ENCODE measurements around the gene TOMM20.
"Not testable (repeated sequence)": the region's sequence is repeated elsewhere in the genome, so short reads cannot be mapped to it uniquely, and the experiment has no call there.

TOMM20 gene

DNA sequence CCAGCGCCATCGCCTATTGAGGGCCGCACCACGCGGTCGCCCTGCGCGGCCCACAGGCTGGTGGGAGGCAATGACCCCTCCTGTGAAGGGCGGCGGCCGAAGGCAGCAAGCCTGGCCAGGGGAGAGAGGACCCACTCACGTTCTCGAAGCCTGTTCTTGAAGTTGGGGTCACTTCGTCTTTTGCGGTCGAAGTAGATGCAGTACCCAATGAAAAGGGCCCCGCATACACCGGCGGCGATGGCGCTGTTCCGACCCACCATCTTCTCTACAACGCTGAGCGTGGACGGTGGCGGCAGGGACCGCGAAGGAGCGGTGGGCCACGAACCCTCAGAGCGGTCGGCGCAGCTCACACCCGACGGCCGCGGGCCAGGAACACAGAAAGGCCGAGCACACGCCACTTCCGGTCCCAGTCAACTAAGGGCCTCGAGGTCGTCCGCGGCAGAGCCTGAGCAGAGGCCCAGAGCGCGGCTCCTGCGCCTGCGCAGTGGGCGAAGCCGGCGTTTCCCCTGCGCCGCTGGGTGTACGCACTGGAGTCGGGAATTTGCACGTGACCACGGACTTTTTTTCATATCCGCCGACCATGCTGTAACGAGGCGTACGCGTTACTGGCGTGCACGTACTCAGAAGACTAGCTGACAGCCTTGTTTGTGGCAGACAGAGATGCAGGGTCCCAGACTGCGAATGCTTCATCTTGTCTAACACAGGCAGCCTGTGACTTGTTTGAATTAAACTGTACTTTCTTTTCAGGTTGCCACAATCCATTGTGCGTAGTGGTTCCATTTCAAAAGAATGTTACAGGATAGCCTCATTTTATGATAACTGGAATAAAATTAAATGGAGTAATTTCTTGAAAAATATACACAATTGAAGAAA, at the start of gene TOMM20:
TOMM20 (minus strand) TSS at position 382 of the 873 bp plus-strand sequence; CDS start at position 260, 122 bp downstream.
- peak; percentile 97 for DNase-seq (ENCODE audit: low spot score)

DNA sequence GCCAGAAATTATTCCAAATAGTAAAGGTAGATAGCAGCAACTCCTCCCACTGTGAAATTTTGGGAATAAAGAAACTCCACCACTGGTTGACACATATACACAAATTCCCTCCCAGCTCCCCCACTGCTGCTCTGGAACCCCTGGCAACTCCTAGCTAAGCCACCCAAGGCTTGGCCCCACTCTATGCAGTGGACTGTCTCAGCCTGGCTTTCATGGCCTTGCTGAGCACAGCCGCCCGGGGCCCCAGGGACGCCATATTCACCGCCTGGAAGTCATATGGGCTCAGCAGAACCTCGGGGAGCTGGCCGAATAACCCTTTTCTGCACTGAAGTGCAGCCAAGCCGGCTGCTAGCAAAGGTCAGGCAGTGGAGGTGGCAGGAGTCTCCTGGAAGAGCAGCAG, 47.8 kb upstream of the TOMM20 start:
- no peak for DNase-seq (ENCODE audit: low spot score)

DNA sequence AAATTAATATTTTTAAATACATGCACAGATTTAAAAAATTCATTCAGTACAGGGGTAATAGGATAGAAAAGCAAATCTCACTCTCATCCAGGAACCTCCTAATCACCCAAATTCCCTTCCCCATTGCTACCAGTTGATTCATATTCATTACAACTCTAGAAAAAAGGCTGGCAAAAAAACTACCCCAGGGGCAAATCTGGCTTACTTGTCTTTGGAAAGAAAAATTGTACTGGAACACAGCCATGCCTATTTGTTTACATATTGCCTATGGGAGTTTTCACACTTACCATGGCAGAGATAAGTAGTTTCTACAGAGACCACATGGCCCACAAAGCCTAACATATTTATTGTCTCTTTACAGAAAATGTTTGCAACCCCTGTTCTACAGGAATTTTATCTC, 41.3 kb upstream of the TOMM20 start:
- no peak for DNase-seq (ENCODE audit: low spot score)

DNA sequence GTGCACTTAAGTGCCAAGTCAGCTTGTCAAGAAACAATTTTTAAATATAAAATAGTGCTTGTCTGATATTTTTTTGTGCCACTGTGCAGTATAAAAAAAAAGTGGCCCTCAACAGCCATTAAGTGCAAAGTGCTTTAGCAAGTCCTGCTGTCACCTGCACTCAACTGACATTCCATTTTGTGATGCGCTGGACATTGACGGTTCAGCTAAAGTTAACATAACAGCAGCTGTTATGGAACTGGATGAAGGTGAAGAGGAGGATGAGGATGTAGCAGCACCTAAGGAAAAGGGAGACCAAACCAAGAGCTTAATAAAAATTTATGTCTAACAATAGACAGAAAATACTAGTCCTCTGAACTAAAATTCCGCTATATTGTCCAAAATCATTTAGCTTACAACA, 39.7 kb upstream of the TOMM20 start:
- DNase-seq (ENCODE audit: low spot score), result no peak

DNA sequence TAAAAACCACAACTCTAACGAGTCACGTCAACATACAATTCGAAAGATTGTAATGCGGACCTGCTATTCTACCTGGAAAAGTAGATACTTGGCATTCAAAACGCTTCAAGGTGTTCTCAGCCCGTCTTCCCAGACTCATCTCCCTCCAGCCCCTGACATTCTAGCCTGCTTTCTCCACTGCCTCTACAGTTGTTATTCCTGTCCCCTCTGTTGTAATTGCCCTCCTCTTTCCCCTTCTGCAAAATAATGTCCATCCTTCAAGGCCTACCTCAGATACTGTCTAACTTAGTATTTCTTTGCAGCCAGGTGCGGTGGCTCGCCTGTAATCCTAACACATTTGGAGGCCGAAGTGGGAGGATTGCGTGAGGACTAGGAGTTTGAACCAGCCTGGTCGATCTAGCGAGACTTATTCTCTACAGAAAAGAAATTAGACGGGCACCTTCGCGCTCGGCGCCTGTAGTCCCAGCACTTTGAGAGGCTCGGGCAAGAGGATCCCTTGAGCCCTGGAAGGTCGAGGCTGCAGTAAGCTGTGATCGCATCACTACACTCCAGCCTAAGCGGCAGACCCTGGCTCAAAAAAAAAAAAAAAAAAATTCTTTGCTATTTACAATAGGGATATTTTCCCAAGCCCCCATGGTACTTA, 33.2 kb upstream of the TOMM20 start:
- no peak for DNase-seq (ENCODE audit: low spot score)

DNA sequence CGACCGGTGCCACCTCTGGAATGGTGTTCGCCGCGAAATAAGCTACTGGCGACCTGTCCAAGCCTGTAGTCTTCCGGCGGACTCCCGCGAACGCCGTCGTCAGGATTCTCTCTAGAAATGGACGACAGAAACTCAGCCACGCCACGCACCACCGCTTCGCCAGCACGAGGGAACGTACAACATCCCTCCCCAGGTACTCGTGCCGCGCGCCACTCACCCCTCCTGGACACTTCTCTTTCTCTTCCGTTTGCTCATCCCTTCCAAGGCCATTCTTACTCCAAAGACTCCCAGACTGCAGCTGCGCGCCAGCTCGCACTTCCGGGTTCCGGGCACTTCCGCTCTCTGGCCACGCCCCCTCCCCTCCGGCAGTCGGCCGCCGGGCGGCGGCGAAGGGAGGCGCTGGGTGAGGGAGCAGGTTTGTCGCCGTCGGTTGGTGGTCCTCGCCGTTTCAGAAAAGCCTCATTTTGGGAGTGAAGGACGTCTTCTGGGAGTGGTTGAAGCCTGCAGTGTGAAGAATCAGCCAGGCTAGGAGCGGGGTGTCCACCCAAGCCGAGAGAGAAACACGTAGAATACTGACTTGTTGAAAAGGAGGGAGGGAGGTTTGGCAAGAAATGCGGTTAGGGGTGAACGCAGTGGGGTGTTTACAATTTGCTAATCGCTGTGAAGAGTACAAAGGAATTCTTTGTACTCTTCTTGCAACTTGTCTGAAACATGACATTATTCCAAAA, 32.5 kb upstream of the TOMM20 start, which contains the start of gene RBM34:
RBM34 (minus strand) TSS at position 294 of the 728 bp plus-strand sequence; CDS start at position 270, 24 bp downstream.
- peak; percentile 96 for DNase-seq (ENCODE audit: low spot score)

DNA sequence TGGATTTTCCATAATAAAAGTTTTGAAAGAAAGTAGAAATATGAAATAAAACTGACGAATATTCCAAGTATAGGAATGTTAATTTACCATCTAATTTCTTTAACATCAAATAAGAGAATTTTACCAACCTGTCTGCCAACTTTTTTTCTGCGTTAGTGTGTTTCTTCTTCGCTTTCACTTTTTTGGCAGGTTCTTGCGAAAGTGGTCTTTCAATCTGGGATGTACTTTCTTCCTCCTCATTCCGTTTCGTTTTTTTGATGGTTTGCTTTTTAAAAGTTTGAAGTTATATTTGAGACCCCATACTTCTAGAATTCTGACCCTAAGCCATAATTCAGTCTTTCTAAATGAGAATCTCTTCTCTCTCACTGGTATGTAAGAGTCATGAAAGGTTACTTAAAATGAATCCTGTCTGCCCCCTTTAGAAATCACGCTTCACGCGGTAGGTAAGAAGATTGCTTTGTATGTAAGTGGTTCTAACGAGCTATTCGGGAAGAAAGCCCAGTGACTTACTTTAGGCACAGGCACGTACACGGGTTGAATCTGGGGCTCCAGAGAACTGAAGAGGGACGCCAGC, 31.8 kb upstream of the TOMM20 start:
- no peak for DNase-seq (ENCODE audit: low spot score)

DNA sequence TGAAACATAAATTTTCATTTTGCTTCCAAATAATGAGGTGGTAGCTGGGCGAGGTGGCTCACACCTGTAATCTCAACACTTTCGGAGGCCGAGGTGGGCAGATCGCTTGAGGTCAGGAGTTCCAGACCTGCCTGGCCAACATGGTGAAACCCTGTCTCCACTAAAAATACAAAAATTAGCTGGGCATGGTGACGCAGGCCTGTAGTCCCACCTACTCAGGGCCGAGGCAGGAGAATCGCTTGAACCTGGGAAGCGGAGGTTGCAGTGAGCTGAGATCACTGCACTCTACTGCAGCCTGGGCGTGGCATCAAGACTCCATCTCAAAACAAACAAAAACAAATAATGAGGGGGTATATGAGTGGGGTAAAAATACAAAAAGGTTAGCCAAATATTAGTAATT, 31.3 kb upstream of the TOMM20 start:
- not testable (repeated sequence) for DNase-seq (ENCODE audit: low spot score)

DNA sequence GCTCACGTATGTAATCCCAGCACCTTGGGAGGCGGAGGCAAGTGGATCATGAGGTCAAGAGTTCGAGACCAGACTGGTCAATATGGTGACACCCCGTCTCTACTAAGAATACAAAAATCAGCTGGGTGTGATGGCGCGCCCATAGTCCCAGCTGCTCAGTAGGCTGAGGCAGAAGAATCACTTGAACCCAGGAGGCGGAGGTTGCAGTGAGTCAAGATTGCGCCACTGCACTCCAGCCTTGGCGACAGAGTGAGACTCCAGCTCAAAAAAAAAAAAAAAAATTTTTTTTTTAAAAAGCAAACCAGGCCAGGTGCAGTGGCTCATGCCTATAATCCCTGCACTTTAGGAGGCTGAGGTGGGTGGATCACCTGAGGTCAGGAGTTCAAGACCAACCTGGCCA, 30.6 kb upstream of the TOMM20 start:
- DNase-seq (ENCODE audit: low spot score), result not testable (repeated sequence)

DNA sequence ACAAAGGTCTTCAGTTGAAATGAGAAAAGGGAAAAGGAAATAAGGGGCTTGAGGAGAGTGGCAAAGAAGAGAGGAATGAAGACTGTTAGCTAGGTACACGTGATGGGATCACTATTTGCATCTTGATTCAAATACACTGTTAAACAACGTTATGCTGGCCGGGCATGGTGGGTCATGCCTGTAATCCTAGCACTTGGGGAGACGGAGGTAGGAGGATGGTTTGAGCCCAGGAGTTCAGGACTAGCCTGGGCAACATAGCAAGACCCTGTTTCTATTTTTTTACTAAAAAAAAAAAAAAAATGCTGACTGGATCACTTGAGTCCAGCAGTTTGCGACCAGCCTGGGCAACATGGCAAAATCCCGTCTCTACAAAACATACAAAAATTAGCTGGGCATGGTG, 30.0 kb upstream of the TOMM20 start:
- no peak for DNase-seq (ENCODE audit: low spot score)

DNA sequence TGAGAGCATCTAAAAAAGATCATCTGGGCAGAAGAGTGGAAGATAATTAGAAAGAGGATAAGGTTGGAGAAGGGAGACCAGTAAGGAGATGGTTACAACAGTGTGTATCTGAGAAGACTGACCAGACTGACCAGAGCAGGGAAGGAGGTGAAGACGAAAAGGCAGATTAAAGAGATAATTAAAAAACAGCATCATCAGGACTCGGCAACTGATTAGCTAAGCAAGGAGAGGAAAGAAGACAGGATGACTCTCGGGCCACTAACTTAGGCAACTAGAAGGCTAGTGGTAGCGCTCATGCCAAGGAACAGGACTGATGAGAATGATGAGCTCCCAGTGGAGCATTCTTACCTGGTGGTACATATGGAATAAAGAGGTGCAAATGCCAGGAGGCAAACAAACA, 28.5 kb upstream of the TOMM20 start:
- DNase-seq (ENCODE audit: low spot score), result no peak

DNA sequence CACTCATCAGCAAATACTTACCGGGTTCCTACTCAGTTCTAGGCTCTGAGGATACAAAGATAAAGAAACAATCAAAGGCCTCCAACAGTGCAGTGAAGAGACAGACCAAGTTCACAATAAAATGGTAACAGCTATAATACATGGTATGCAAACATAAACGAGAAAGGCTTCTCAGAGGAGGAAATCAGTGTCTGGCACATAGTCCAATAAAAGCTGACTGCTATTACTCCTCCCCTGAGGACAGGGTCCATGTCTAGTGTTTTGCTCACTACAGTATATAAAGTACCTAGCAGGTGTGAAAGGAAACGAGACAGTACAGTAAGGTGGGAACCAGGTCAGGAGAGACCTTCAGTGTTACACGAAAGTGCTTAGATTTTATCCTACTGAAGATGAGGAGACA, 28.1 kb upstream of the TOMM20 start:
- no peak for DNase-seq (ENCODE audit: low spot score)

DNA sequence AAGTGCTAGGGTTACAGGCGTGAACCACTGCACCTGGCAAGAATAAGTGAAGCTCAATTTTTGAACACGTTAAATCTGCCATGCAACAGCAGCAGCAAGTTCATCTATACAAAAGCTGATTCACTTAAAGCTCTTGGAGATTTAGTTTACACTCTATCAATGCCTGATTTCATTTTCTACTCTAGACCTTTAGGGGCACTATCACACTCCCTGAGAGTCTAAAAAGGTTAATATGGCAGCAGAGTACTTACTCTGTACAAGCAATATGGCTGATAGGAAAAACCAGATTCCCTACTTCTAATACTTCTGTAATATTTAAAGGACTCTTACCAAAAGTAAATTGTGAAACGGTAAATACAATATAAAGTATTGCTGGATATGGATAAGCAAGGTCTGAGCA, 27.6 kb upstream of the TOMM20 start:
- no peak for DNase-seq (ENCODE audit: low spot score)

DNA sequence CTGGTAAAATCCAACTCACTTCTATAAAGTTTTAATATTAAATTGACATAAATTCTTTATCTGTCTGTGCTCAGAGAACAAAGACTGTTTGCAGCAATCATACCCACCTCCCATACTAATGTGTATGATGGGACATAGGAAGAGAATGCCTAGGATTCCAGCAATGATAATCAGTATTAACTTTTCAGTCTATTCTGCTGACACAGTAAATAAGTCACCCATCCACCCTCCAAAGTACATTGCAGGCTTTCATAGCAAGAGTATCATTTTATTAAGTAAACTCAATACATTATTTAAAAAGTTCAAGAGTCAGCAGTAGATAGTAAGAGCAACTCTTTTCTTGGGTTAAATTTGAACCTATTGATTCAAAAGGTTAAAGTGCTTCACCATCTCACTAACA, 23.6 kb upstream of the TOMM20 start:
- DNase-seq (ENCODE audit: low spot score), result no peak

DNA sequence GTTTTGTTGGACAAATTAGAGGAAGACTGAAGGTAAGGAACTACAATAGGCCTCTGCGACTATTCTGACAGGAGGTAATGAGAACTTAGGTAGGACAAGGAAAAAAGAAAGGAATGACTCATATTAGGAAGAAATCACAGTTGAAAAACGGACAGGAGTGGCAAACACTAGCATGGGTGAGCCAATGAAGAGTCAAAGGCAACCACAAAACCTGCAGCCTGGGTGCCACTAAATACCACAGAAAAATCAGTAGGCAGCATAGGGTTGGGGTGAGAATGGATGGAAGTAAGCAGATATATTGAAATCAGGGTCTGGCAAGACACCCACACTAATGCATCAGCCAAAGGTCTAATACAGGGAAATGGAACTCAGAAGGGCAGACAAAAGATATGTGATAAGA, 22.4 kb upstream of the TOMM20 start:
- DNase-seq (ENCODE audit: low spot score), result no peak

DNA sequence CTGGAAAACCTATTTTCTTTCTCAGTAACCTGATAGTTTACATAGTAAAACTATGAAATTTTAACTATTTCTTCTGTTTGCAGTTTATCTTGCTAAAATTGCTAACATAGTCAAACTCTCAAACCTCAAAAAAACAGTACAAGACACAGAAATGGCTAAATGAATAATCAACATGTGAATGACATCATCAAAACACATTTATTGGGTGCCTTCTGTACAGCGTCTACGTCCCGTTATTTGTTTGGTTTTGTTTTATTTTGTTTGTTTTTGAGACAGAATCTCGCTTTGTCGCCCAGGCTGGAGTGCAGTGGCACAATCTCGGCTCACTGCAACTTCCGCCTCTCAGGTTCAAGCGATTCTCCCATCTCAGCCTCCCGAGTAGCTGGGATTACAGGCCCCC, 21.2 kb upstream of the TOMM20 start:
- no peak for DNase-seq (ENCODE audit: low spot score)

DNA sequence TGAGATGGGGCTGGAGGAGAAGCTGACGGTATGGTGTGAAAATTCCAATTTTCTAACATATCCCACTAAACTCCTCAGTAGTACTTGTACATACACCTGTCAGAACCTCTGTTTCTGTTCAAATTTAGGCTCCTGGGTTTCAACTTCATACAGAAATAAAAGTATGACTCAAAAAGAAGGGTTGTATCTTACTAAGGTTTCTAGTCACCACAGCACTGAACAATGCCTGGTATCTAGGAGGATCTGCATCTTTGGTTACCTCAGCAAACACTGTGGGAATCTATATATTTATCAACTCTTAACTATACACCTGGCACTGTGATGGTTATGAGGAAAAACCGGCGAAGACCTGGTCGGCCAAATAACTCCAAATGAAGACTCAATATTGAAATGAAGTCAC, 18.6 kb upstream of the TOMM20 start:
- no peak for DNase-seq (ENCODE audit: low spot score)

DNA sequence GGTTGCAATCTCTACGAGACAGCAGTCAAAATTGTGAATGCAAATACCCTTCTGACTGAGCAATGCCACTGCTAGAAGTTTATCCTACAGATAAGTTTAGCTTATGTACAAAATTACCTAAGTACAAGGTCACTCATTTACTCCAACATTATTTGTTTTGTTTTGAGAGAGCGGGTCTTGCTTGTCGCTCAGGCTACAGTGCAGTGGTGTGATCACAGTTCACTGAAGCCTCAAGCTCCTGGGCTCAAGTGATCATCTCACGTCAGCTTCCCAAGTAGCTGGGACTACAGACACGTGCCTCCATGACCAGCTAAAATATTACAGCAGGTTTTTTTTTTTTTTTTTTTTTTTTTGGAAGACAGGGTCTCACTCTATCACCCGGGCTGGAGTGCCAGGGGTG, 17.0 kb upstream of the TOMM20 start:
- no peak for DNase-seq (ENCODE audit: low spot score)

DNA sequence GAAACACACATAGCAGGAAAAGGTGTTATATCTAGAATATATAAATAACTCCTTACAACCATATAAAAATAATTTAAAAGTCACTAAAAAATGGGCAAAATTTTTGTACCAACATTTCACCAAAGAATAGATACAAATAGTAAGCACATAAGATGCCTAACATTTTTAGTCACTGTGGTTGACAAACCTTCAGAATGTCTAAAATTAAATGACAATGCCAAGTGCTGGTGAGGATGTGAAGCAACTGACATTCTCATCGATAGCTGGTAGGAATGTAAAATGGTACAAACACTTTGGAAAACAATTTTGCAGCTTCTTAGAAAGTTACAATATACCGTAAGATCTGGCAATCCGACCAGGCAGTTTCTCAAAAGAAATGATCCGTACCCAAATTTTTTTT, 14.4 kb upstream of the TOMM20 start:
- DNase-seq (ENCODE audit: low spot score), result no peak

DNA sequence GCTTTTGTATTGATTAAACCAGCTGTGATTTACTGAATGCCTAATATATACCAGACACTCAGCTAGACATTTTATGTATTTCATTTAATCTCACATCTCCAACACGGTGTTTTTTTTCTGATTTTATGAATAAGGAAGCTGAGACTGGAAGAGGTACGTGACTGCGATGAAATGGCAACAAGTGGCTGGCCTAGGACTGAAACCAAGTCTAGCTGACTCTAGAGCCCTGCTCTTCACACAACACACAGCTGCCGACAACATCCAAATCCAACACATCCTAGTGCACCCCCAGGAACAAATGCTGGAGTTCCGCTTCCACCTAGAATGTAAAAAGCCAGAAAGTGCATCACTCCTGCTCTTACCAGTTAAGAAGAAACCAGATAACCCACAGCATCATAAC, 10.7 kb upstream of the TOMM20 start:
- no peak for DNase-seq (ENCODE audit: low spot score)

DNA sequence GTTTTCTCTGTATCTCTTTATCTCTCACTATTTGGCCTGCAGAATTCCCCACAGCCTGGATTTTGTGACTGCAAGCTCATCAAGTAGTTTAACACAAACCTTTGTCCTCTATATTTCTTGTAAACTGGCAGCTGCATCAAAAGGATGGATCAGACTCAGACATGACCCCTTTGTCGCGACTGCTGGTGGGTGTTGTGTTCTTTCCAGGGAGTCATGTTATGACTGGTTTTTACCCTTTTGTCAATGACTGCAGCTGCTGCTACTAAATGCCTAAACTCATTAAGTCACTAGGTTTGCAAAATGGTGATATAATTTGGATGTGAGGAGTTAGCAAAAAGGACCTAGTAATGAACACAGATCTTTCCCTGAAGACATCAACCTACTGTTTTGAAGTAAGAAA, 10.2 kb upstream of the TOMM20 start:
- peak; percentile 8 for DNase-seq (ENCODE audit: low spot score)

DNA sequence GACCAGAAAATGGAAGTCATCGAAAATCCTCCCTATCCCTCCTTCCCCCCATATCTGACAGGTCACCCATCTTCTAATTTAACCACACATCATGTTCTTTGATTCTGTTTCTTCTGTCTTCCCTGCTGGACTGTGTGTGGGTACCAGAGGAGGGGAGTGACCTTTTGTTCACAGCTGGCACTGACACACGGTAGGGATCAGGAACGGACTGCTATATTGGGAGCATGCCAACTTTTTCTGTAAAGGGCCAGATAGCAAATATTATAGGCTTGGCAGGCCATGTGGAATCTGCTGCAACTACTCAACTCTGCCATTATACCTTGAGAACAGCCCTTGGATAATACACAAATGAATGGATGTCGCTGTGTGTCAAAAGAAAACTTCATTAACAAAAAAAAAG, 7.5 kb upstream of the TOMM20 start:
- peak; percentile 16 for DNase-seq (ENCODE audit: low spot score)

DNA sequence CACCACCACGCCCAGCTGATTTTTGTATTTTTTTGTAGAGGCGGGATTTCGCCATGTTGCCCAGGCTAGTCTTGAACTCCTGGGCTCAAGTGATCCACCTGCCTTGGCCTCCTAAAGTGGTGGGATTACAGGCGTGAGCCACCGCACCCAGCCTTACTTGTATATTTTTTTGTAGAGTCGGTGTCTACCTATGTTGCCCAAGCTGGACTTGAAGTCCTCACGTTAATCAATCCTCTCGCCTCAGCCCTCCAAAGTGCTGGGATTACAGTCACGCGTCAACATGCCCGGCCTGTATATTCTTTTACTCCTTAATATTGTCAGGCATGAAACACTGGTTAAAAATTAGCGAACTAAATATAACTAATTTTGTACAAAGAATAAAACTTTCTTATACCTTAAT, 5.5 kb upstream of the TOMM20 start:
- DNase-seq (ENCODE audit: low spot score), result no peak
